ENCODE measurements around the gene VEPH1.

The VEPH1 gene

GRCh38 chr3:157313186-157313585, 190.0 kb downstream of the VEPH1 start:
- no peak for DNase-seq (ENCODE audit: insufficient read length, low spot score)
- FAIRE-seq = no peak

- no peak for FAIRE-seq
Observed at GRCh38 chr3:157312376-157312745, 190.9 kb downstream of the VEPH1 start.

GRCh38 chr3:157311633-157312375, 191.4 kb downstream of the VEPH1 start:
- FAIRE-seq (no peak), DNase-seq (ENCODE audit: insufficient read length, low spot score) (peak; percentile 49)

More at GRCh38 chr3:157312376-157312745, 190.9 kb downstream of the VEPH1 start:
- DNase-seq (ENCODE audit: insufficient read length, low spot score) = no peak

DNA sequence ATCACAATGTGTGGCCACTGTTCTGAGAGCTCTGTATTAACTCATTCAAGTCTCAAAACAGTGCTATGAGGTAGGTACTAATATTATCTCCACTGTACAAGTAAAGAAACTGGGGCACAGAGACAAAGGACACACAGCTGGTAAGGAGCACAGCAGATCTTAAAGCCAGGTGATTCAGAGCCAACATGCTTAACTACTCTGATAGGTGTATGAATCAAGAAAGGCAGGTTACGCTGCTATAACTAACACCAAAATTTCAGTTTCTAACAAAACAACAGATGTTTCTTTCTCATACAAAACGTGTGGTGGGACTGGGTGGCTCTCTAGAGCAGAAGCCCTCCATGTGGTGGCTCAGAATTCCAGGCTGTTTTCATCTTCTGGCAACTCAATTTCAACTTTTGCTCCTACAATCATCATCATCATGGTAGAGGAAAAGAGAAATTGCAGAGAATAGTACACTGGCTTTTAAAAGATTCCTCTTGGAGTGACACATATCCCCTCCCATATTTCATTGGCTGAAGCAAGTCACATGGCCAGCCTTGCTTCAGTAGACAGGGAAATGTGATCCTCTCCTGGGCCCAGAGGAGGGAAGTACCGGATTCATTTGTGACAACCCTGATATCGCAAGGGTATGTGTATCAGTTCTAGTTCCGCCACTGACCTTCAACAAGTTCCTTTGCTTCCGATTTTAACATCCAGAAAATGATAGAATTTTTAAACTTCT, 192.7 kb downstream of the VEPH1 start:
- DNase-seq (ENCODE audit: insufficient read length, low spot score) (peak; percentile 19), FAIRE-seq (peak; percentile 72)

GRCh38 chr3:157306502-157306901, 196.7 kb downstream of the VEPH1 start:
- DNase-seq (ENCODE audit: insufficient read length, low spot score) = no peak
- no peak for FAIRE-seq

GRCh38 chr3:157305392-157305791, 197.8 kb downstream of the VEPH1 start:
- DNase-seq (ENCODE audit: insufficient read length, low spot score) (no peak), FAIRE-seq (no peak)

GRCh38 chr3:157301755-157302154, 201.5 kb downstream of the VEPH1 start:
- FAIRE-seq (no peak), DNase-seq (ENCODE audit: insufficient read length, low spot score) (no peak)

GRCh38 chr3:157300981-157301663, 202.1 kb downstream of the VEPH1 start:
- no peak for FAIRE-seq
- DNase-seq (ENCODE audit: insufficient read length, low spot score) = no peak

DNA sequence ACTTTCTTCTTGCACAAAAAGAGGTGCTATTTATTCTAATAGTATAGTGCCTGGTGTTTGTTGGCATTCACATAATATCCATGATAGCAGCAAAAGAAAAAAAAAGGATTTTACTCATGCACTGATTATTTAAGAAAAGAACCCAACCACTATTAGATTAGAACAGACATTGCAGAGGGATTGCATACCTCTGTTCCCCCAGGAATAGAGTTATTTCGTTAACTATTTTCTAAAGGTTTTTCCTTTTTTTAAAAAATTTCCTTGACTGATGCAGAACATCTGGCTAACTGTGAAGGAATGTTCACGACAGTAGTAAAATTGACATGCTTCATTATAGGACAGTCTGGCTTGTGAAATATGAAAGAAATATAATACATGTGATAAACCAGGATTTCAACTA, 203.1 kb downstream of the VEPH1 start:
- FAIRE-seq = no peak
- no peak for DNase-seq (ENCODE audit: insufficient read length, low spot score)

DNA sequence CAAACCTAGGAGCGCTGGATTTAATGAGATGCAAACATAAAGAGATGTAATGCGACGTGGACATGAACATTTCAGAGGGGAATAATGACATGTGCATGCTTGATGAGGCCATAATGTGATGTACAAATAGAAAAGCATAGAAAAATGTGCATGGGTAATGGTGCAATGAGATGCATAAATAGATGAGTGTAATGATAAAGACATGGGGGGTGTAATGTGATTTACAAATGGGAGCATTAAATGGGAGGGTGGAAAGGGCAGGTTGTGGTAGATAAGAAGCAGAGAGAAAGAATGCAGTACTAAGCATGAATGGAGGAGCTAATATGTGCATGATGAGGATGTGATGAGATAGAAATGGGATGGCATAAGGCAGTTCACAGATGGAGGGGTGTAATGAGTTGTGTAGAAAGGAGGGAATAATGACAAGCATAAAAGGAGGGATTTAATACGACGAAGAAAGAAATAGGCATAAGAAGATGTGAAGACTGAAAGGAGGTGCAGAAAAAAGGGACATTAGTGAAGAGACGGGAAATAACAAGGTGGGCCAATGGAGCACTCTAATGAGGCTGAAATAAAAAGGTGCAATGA, 205.8 kb downstream of the VEPH1 start:
- DNase-seq (ENCODE audit: insufficient read length, low spot score) (no peak), FAIRE-seq (no peak)

DNA sequence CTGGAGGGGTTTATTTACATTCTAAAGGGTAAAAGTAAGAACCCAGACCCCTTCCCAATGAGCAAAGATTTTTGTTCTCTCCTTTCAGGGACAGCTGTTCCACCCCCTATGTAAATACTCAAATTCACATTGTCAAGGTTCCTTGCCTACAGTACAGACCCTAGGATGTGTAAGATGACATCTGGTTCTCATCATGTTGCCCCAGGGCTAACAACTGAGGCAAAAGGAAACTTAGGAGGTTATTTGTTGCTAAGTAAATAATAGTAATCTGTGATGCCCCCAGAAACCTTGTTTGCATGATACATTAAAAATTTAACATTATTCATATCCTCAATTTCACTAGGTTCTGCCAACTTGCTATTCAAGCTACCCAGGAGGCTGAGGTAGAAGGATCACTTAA, 208.3 kb downstream of the VEPH1 start:
- FAIRE-seq = no peak
- DNase-seq (ENCODE audit: insufficient read length, low spot score) = no peak

- FAIRE-seq = no peak
- no peak for DNase-seq (ENCODE audit: insufficient read length, low spot score)
Observed at GRCh38 chr3:157294491-157294890, 208.7 kb downstream of the VEPH1 start.

- FAIRE-seq (no peak), DNase-seq (ENCODE audit: insufficient read length, low spot score) (peak; percentile 67)
Observed at GRCh38 chr3:157290766-157291165, 212.4 kb downstream of the VEPH1 start.

DNA sequence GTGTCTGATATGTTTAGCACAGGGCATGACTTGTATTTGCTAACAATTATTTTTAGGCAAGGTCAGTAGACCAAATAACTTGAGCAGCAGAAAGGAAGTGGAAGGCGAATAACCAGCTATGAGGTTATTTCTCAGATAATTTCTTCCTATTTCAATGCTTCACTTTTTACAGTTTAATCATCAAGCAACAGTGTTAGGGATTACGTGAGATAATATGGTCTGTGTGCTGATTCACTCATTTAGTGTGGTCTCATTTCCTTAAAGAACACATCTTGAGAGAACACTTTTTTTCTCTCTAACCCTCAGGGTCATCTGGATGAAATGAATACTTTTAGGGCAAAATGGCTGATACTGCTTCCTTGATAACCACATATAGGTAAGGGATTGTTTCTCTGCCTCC, 217.2 kb downstream of the VEPH1 start:
- DNase-seq (ENCODE audit: insufficient read length, low spot score) (no peak), FAIRE-seq (no peak)

GRCh38 chr3:157285141-157285540, 218.1 kb downstream of the VEPH1 start:
- no peak for FAIRE-seq
- no peak for DNase-seq (ENCODE audit: insufficient read length, low spot score)

- FAIRE-seq (no peak), DNase-seq (ENCODE audit: insufficient read length, low spot score) (no peak)
Observed at GRCh38 chr3:157284688-157285087, 218.5 kb downstream of the VEPH1 start.

- FAIRE-seq (no peak), DNase-seq (ENCODE audit: insufficient read length, low spot score) (peak; percentile 14)
Observed at GRCh38 chr3:157282261-157283191, 220.7 kb downstream of the VEPH1 start.

- no peak for FAIRE-seq
- no peak for DNase-seq (ENCODE audit: insufficient read length, low spot score)
Observed at GRCh38 chr3:157280786-157281185, 222.4 kb downstream of the VEPH1 start.

DNA sequence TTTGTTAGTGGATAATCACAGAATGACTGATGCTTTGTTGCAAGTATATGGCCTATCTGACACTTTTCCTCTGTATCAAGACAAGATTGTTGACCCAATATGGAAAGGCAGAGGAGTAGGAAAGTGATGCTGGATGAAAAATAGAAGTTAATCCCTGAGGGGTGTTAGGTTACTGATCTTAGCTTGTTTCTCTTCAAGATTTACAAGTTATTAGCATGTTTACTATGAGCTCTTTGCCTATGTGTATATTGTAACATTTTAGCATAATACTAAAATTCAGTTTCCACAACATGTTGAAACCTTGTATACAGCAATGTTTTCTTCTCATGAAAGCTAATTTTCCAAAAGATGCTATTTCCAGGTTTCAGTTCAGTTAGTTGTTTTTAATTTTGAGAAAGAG, 222.9 kb downstream of the VEPH1 start:
- FAIRE-seq = no peak
- DNase-seq (ENCODE audit: insufficient read length, low spot score) = no peak

- DNase-seq (ENCODE audit: insufficient read length, low spot score) (no peak), FAIRE-seq (no peak)
Observed at GRCh38 chr3:157279237-157279636, 224.0 kb downstream of the VEPH1 start.

Measured in HTR-8/SVneo (cell line).